Measurements from ENCODE around the gene MTCL1.

DNA sequence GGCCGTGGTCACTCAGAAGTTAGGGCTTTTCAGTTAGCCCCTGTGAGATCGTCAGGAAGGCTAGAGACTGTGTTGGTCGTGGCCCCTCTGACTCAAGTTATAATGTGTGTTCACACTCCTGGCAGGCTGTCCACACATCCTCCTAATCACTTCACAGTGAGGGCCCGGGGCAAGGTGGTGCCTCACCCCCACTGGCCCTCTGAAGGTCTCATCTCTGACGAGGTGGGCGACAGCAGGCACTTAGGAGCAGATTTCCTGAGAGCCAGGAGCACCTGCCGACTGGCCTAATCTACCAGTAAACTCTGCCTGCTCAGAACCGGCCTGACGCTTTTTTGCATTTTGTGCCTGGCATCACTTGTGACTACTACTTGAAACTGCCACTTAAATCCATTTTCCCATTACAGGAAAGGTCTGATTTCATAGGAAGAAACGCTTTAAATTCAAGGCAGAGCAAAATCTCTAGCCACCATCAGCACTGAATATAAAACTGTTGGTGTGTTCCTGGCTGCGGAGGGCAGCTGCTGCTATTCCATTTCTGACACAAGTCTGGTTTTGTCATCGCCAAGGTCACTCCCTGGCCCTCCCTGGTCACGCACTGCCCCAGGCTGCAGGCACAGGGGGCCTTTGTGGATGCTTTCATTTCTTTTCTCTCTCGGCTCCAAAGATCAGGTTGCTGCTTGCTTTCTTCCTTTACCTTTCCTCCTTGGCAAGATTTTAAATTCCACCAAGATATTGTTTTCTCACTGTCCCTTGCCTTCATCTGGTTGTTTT, 48.1 kb upstream of the MTCL1 start:
- TF ChIP-seq, protein P1, sequence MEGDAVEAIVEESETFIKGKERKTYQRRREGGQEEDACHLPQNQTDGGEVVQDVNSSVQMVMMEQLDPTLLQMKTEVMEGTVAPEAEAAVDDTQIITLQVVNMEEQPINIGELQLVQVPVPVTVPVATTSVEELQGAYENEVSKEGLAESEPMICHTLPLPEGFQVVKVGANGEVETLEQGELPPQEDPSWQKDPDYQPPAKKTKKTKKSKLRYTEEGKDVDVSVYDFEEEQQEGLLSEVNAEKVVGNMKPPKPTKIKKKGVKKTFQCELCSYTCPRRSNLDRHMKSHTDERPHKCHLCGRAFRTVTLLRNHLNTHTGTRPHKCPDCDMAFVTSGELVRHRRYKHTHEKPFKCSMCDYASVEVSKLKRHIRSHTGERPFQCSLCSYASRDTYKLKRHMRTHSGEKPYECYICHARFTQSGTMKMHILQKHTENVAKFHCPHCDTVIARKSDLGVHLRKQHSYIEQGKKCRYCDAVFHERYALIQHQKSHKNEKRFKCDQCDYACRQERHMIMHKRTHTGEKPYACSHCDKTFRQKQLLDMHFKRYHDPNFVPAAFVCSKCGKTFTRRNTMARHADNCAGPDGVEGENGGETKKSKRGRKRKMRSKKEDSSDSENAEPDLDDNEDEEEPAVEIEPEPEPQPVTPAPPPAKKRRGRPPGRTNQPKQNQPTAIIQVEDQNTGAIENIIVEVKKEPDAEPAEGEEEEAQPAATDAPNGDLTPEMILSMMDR (conservative IDR thresholded peaks at IDR 0.05): no peak
- TF ChIP-seq ZFX (IDR thresholded peaks at IDR 0.05): no peak
